HG02884 (cell line): Measurements from ENCODE around the gene LRMDA.

Experiments
- ATAC-seq: cut with Tn5 transposase; IDR thresholded peaks from one replicate; pipeline ENCODE4 v1.9.1; 2021; ENCODE audit warnings: mild to moderate bottlenecking, moderate library complexity; ENCODE audit not compliant: unreplicated experiment

The LRMDA gene

DNA sequence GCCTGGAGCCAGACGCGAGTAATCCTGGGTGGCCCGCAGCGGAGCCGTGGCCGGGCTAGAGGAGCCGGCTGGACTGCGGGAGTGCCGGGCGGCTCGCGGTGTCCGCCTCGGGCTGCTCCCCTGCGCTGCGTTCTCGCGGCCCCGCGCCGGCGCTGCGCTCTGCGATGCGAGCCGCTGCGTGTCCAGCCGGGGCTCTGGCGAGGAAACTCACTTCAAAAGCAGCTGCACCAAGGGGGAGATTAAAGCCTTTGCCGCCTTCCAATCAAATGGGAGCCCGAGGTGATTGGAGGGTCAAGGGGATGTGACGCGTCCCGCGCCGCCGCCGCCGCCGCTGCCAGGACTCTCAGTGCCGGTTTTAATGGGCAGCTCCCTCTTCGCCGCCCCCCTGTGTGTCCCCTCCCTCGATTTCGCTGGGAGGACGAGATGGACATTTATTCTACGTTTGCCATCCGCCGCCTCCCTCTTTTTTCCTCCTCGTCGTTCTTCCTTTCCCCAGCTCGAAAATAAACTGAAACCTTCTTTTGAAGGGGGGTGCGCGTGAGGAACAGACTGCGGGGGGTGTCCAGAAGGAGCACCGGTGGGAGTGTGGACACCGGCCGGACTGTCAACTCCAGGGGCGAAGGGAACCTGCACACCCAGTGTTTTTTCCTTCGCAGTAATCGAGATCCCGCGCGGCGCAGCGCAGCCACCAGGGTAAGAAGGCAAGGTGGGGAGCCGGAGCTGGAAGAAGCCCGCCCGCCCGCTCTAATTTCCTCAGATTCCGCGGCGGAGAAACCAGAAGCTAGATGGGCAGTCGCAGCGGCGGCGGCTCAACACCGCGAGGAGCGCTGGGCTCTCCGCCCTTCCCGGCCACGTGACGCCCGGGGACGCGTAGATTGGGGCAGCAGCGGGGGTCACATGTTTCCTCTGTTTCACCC, 29.6 kb upstream of the LRMDA start, which contains the start of gene ZNF503:
Gene ZNF503, minus strand, starts transcription at position 196 of the 917 bp plus-strand sequence. CDS start 345 bp downstream, outside the sequence.
- no peak for ATAC-seq

DNA sequence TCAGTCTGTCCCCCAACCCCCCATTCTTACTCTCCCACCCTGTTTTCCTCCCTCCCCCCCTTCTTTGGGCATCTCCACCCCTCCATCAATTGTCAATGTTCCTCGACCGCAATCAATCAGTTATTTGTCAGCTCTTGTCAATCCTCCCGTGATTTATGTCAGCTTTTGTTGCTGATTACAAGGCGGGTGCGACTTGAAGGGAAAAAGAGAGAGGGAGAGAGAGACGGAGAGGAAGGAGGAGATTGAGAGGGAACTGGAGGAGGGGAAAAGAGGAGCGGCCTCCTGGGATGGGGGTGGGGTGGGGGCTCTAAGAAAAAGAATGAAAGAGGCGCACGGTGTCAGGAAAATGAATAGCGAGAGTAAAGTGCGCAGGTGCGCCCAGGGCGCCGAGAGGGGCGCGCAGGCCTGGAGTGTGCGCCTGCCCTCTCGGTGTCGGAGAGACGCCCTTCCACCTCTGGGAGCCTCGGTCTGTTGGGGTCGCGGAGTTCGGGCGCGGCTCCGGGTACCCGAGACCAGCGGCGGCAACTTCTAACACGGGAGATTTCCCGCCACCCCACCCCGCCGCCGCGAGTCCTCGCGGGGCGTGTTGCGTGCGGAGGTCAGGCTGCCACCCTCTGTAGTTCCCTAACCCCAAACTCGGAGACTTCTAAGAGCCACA, 28.8 kb upstream of the LRMDA start:
- ATAC-seq = no peak

DNA sequence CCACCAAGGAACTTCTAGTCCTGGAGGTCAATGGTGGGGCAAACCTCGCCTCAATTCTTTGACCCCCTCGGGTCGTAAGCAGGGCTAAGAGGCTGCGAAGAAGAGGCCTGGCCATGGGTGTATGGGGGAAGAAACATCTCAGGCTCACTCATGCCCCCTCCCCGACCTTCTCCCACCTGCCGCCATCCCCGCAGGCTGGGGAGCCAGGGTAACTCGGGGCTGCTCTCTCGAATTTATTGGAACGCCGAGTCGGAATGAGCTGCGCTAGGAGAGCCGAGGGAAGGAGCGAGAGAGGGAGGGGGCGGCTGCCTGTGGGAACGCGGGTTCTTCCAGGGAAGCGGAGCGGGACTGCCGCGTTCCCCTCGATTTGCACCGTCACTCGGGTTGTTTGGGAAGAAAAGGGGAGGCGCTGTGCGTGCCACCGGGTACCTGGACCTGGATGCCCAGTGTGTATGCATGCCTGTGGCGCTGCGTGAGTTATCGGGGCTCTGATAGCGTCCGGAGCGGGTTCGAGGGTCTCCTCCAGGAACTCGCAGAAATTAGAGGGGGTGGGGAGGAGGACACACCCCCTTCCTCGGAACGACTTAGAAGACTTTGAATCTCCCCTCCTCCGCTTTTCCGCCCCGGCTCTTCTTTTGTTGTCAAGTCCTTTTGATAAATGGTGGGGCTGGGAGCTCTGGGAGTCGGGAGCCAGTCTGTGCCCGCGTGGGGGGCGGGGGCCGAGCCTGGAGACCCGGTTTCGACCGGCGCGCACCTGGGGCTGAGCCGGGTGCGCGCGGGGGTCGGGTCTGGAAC, 28.1 kb upstream of the LRMDA start:
- no peak for ATAC-seq

GRCh38 chr10:75403939-75404814, 27.2 kb upstream of the LRMDA start:
- ATAC-seq = no peak

- no peak for ATAC-seq
These were observed 26.4 kb upstream of the LRMDA start for GRCh38 chr10:75404815-75405597.

- no peak for ATAC-seq
These were observed 25.6 kb upstream of the LRMDA start for GRCh38 chr10:75405598-75406461.

GRCh38 chr10:75406462-75407223, 24.8 kb upstream of the LRMDA start:
- no peak for ATAC-seq

DNA sequence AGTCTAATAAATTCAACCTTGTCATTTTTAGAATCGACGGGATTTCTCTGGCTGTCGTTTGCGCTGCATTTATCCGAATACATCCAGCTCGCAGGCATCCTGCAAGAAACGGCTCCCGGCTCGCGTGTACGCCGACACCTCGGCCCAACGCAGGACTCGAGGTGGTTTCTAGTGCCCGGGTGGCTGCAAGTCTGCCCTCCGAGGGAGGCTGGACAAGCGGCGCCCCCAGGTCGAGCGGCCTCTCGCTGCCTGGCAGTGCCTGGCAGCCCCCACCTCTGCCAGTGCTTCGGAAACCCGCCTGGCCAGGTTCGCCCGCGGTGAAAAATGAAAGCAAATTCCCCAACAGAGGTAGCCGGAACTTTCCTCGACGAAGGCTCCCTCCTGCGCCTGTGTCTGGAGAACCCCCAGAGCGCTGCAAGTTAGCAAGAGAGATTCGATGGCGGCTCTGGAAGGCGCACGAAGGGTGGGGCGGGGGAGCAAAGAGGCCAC, 24.2 kb upstream of the LRMDA start:
- ATAC-seq = no peak

- no peak for ATAC-seq
These were observed 23.5 kb upstream of the LRMDA start for GRCh38 chr10:75407713-75408508.

DNA sequence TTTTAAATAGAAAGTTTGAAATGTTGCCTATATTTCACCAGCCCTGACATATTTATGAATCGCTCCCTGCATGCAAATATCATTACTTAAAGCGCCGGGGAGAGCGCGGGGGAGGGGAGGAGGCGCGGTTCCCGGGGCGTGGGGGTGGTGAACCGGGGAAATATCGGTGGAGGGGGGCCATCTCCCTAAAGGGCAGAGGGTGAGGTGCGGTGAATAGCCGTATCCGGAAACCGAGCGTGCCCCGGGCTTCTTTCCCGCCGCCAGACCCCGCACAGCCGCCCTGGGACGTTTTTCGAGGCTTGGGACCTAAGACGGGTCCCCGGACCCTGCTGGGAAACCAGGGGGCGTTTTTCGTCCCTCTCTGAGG, 22.9 kb upstream of the LRMDA start:
- ATAC-seq = no peak

- peak; percentile 59 for ATAC-seq
These were observed 22.2 kb upstream of the LRMDA start for GRCh38 chr10:75408911-75409885.

- ATAC-seq = no peak
These were observed 21.1 kb upstream of the LRMDA start for GRCh38 chr10:75410132-75411005.

- ATAC-seq = no peak
These were observed 16.9 kb upstream of the LRMDA start for GRCh38 chr10:75414527-75414926.

DNA sequence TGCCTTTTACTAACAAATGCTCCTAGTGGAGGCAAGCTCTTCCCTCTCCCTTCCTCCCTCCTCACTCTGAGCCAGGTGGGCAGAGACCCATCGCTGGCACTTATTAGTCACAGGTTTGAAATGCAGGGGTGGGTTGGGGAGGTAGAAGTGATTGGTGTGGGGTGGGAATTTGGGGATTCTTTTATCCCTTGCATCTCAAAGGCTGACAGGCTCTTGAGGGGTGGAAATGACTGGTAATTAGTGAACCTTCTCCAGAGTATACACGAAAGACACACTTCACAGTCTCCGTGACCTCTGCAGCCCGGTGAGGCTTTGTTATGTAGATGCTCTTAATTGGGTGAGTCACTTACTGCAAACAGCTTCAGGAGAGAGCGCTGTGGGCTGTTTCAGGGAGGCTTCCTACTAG, 13.9 kb upstream of the LRMDA start:
- no peak for ATAC-seq

- ATAC-seq = no peak
These were observed 13.1 kb upstream of the LRMDA start for GRCh38 chr10:75418293-75418692.
